Cardiac fibroblast (primary cell): Measurements from ENCODE around the gene INPP5B.

Source experiments
- DNase-seq, 2 donors: peaks; one replicate each; pipeline versions ENCODE4 v3.0.0 to v3.0.0-alpha.2; 2010; ENCODE audit warnings: low read depth in 2 of 2
- H3K4me3 ChIP-seq, 2 donors: replicated peaks in 1 of 2; 1 replicate in 1 of 2; 2 replicates in 1 of 2; pipeline ENCODE4 v1.5.1; 2011; ENCODE audit warnings: low read depth in 2 of 2, low read length in 2 of 2, mild to moderate bottlenecking in 2 of 2, moderate library complexity in 1 of 2
- CTCF ChIP-seq: IDR thresholded peaks from one replicate; pipeline ENCODE4 v1.5.1; 2011; ENCODE audit warnings: low read depth, mild to moderate bottlenecking, low read length, inconsistent platforms

Gene INPP5B

GRCh38 chr1:37948166-37948565 lies 1.3 kb upstream of the INPP5B start:
- H3K4me3 ChIP-seq, result no peak overlapping the region
- no peak for DNase-seq
- no peak for TF ChIP-seq CTCF

GRCh38 chr1:37947364-37947763 lies 511 bp upstream of the INPP5B start:
- no peak for DNase-seq
- H3K4me3 ChIP-seq, result no peak overlapping the region
- no peak for TF ChIP-seq CTCF

- TF ChIP-seq CTCF, result no peak
- H3K4me3 ChIP-seq, result peak overlapping the region; percentile 72 to 91
- DNase-seq, result peak; percentile 93 to 98
Measured at GRCh38 chr1:37945743-37946702, 830 bp downstream of the INPP5B start.

GRCh38 chr1:37945251-37945650 lies 1.6 kb downstream of the INPP5B start:
- TF ChIP-seq CTCF, result no peak
- peak overlapping the region in 1 of 2 donors; percentile 91 for H3K4me3 ChIP-seq
- no peak for DNase-seq

GRCh38 chr1:37944816-37945215 lies 2.0 kb downstream of the INPP5B start:
- TF ChIP-seq CTCF, result no peak
- no peak overlapping the region for H3K4me3 ChIP-seq
- DNase-seq, result no peak

- H3K4me3 ChIP-seq, result no peak overlapping the region
- TF ChIP-seq CTCF, result no peak
- peak in 1 of 2 donors; percentile 28 for DNase-seq
Measured at GRCh38 chr1:37944086-37944763, 2.6 kb downstream of the INPP5B start.
